GM19240 (cell line): ENCODE data around the gene ZFP42.
"Not testable (repeated sequence)": the region's sequence is repeated elsewhere in the genome, so short reads cannot be mapped to it uniquely, and the experiment has no call there.

Experiments
- DNase-seq: peaks from one replicate; pipeline ENCODE4 v3.0.0; 2011; ENCODE audit warnings: low spot score; ENCODE audit not compliant: insufficient read length

The ZFP42 gene

GRCh38 chr4:188021548-188022249 lies 26.1 kb downstream of the ZFP42 start:
- no peak for DNase-seq

GRCh38 chr4:188023682-188024081 lies 28.1 kb downstream of the ZFP42 start:
- DNase-seq = no peak

- DNase-seq = no peak
These were observed 29.9 kb downstream of the ZFP42 start for GRCh38 chr4:188025476-188025875.

- DNase-seq = no peak
These were observed 33.5 kb downstream of the ZFP42 start for GRCh38 chr4:188029114-188029513.

- DNase-seq = no peak
These were observed 34.8 kb downstream of the ZFP42 start for GRCh38 chr4:188030401-188030800.

GRCh38 chr4:188031751-188032150 lies 36.2 kb downstream of the ZFP42 start:
- DNase-seq = no peak

- no peak for DNase-seq
These were observed 36.6 kb downstream of the ZFP42 start for GRCh38 chr4:188032170-188032569.

- DNase-seq = no peak
These were observed 37.0 kb downstream of the ZFP42 start for GRCh38 chr4:188032583-188032982.

GRCh38 chr4:188037003-188037713 lies 41.6 kb downstream of the ZFP42 start:
- DNase-seq = no peak

GRCh38 chr4:188041721-188042120 lies 46.1 kb downstream of the ZFP42 start:
- DNase-seq = no peak

GRCh38 chr4:188042191-188042590 lies 46.6 kb downstream of the ZFP42 start:
- DNase-seq = no peak

- no peak for DNase-seq
These were observed 47.6 kb downstream of the ZFP42 start for GRCh38 chr4:188043154-188043553.

- DNase-seq = not testable (repeated sequence)
These were observed 49.9 kb downstream of the ZFP42 start for GRCh38 chr4:188045461-188045860.

GRCh38 chr4:188046657-188047056 lies 51.1 kb downstream of the ZFP42 start:
- DNase-seq = no peak

- no peak for DNase-seq
These were observed 57.7 kb downstream of the ZFP42 start for GRCh38 chr4:188053302-188053701.
